ENCODE measurements around the gene PRODH. TPM values are rescaled to one million over a fixed set of nuclear protein-coding genes. Genes with fewer than 3 reads are reported as not detected.
"Not testable (repeated sequence)": the region's sequence is repeated elsewhere in the genome, so short reads cannot be mapped to it uniquely, and the experiment has no call there.

Gene PRODH
- total RNA-seq, 1 donor from 2014 or later, result not detected

- no peak for DNase-seq (ENCODE audit: low read depth in 2 of 2)
These were observed 19.0 kb upstream of the PRODH start for GRCh38 chr22:18954990-18955571.

- peak; percentile 63 to 69 for DNase-seq (ENCODE audit: low read depth in 2 of 2)
These were observed 18.4 kb upstream of the PRODH start for GRCh38 chr22:18954303-18954989.

- not testable (repeated sequence) for DNase-seq (ENCODE audit: low read depth in 2 of 2)
These were observed 17.0 kb upstream of the PRODH start for GRCh38 chr22:18953128-18953527.

DNA sequence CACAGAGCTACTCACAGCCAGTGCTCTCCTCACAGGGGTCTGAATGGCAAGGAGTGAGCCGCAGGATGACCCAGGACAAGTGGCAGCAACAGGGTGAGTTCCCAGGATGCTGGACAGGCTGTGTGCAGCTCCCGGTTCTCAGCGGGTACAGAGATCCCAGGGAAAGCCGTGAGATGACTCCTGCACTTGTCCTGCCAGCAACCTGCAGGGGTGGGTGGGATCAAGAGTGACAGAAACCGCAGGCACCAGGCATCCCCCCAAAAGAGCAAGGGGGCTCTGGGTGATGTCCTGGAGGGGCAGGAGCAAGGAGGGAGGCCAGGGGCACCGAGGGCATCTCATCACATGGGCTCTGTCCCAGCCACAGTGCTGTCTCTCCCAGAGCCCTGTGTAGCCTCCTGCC, 15.9 kb upstream of the PRODH start:
- no peak for DNase-seq (ENCODE audit: low read depth in 2 of 2)

GRCh38 chr22:18950141-18950540, 14.0 kb upstream of the PRODH start:
- DNase-seq (ENCODE audit: low read depth in 2 of 2), result no peak

GRCh38 chr22:18947905-18948304, 11.8 kb upstream of the PRODH start:
- DNase-seq (ENCODE audit: low read depth in 2 of 2), result no peak

DNA sequence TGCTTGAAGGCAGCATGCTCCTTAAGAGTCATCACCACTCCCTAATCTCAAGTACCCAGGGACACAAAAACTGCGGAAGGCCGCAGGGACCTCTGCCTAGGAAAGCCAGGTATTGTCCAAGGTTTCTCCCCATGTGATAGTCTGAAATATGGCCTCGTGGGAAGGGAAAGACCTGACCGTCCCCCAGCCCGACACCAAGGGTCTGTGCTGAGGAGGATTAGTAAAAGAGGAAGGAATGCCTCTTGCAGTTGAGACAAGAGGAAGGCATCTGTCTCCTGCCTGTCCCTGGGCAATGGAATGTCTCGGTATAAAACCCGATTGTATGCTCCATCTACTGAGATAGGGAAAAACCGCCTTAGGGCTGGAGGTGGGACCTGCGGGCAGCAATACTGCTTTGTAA, 11.0 kb upstream of the PRODH start:
- DNase-seq (ENCODE audit: low read depth in 2 of 2), result not testable (repeated sequence)

- not testable (repeated sequence) for DNase-seq (ENCODE audit: low read depth in 2 of 2)
These were observed 2.6 kb upstream of the PRODH start for GRCh38 chr22:18938691-18939090.

DNA sequence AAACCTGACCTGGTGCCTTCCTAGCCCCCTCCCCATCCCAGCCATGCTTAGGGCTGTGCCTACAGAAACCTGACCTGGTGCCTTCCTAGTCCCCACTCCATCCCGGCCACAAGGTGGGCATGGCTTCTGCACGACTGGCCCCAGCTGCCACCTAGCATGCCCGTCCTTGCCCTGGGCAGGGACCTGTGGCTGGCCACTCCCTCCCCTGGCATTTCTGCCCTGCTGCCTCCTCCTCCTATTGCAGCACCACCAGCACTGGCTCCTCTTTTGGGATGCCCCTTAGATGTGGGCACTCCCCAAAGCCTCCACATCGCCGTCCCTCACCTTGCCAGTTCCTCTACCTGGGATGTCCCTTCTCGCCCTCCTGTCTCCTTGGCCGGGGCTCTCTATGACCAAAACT, 1.4 kb downstream of the PRODH start:
- DNase-seq (ENCODE audit: low read depth in 2 of 2), result not testable (repeated sequence)

GRCh38 chr22:18933914-18934313, 2.2 kb downstream of the PRODH start:
- no peak for DNase-seq (ENCODE audit: low read depth in 2 of 2)

- DNase-seq (ENCODE audit: low read depth in 2 of 2), result no peak
These were observed 4.0 kb downstream of the PRODH start for GRCh38 chr22:18931905-18932652.

GRCh38 chr22:18929459-18929858, 6.6 kb downstream of the PRODH start:
- no peak for DNase-seq (ENCODE audit: low read depth in 2 of 2)

DNA sequence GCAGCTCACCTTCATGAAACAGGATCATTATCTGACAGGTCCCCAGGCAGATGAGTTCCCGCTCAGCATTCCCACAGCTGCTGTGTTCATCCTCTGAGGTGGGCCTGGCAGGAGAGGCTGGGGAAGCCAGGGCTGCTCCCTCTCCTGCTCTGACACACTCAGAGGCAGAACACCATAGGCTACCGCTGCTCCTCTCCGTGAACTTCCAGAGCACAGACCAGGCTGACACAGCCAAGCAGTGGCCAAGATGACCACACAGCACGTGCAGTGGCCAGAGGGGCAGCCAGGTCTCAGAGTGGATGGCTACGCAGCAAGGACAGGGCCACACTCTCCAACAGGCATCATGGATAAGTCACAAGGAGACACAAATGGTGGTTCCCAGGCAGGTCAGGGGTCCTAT, 8.5 kb downstream of the PRODH start:
- DNase-seq (ENCODE audit: low read depth in 2 of 2), result no peak

GRCh38 chr22:18927020-18927419, 9.1 kb downstream of the PRODH start:
- no peak for DNase-seq (ENCODE audit: low read depth in 2 of 2)

DNA sequence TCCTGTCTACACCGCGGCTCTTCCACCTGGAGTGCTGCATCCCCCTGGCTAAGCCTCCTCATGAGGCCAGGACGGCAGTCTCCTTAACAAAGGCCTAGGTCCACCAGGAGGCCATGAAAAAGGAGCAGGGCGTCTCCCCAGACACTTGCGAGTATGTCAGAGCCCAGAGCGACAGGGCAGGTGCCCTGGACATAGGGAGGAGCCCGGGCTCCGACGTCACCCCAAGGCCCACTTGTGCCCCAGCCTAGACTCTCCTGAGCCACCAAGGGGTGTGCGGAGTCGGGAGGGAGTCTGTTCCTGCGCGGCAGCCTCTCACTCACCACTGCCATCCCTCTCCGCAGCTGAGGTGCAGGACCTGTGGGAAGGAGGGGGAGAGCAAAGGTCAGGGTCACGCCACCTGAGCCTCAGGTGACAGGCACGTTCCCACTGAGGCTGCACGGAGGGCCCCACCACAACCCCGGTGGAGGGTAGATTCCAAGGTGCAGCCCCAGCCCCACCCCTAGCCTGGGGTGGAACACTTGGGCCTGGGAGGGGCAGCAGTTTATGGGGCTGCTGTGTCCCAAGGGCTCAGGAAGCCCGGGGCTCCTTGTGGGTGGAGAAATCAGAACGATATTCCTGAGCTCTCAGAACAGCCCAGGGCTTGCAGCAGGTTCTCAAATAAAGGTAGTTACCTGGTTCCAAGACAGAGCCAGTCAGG, 10.6 kb downstream of the PRODH start:
- no peak for DNase-seq (ENCODE audit: low read depth in 2 of 2)

GRCh38 chr22:18920257-18920902, 15.7 kb downstream of the PRODH start:
- not testable (repeated sequence) for DNase-seq (ENCODE audit: low read depth in 2 of 2)

DNA sequence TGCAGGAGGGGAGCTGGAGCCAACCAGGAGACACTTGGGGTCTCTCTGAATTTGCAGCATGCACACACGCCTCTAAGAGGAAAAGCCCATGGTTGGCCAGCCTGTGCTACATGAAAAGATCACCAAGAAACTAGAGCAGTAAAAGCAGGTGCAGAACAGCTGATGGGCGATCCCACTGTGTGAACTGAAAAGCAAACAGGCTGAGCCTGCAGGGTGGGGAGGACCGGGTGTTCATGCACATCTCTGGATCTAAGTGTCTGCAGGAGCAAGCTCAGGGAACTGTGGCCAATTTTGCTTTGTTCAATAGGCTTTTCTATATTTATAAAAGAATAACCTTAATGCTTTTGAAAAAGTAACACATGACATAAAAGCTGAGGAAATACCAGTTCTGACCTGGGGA, 18.3 kb downstream of the PRODH start:
- not testable (repeated sequence) for DNase-seq (ENCODE audit: low read depth in 2 of 2)

- not testable (repeated sequence) for DNase-seq (ENCODE audit: low read depth in 2 of 2)
These were observed 20.5 kb downstream of the PRODH start for GRCh38 chr22:18915550-18915949.

DNA sequence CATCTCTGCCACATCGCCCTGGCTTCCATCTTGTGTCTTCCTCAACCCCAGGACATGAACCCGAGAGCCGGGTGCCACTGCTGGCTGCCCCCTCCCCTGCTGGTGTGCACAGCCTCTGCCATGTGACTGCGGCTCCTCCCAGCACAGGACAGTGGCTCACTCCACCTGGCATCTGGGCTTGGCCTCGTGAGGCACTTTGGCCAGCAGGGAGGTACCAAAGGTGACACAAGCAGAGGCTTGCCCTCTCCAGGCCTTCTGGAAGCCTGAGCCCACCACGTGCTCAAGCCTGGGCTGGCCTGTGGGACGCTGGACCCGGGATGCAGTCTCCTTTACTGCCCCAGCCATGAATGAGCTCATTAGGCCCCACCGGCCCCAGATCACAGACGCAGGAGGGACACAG, 21.5 kb downstream of the PRODH start:
- not testable (repeated sequence) for DNase-seq (ENCODE audit: low read depth in 2 of 2)

DNA sequence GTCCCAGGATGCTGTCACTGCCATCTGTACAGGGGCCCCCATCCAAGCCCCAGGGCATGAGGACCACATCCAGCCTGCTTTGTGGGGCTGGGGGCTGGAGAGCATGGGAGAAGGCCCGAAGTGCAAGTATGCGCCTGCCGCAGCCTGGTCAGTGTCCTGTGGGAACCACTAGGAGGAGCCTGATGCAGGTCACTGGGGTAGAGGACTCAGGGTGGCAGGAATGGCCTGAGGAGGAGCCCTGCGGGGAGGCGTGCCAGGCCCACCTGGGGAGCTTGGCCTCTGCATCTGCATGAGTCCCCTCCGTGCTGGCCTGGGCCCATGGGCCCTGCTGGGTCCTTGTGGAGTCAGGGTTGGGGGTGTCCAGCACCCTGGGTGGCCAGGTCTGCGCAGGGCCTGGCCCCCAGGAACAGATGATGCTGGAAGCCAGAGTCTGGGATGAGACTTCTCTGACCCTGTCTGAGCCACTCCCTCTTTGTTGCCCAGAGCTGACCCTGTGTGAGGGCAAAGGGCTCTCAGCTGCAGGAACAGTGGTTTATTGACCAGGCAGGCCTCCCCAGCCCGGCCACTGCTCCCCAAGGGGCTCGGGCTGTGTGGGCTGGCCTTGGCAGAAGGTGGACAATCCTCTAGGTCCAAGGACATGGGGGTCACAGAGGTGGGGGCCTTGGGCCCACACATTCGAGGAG, 23.7 kb downstream of the PRODH start:
- not testable (repeated sequence) for DNase-seq (ENCODE audit: low read depth in 2 of 2)

- DNase-seq (ENCODE audit: low read depth in 2 of 2), result not testable (repeated sequence)
These were observed 24.6 kb downstream of the PRODH start for GRCh38 chr22:18911535-18911934.

Data from lung microvascular endothelial cell (primary cell).